Parathyroid adenoma (tissue), 2 donors: ENCODE measurements around the gene FAM120B.

ENCODE experiments used
- H2AFZ ChIP-seq: fragments of 300-600 bp; sonication (generic); one replicate; pipeline ENCODE4 v1.7.0; 2017; ENCODE audit warnings: antibody characterized with exemption, mild to moderate bottlenecking
- H3K27ac ChIP-seq: fragments of 300-600 bp; sonication (generic); one replicate; pipeline ENCODE4 v1.7.0; 2017
- H3K27me3 ChIP-seq: fragments of 300-600 bp; sonication (generic); one replicate; pipeline ENCODE4 v1.7.0; 2017; ENCODE audit warnings: low read length; ENCODE audit not compliant: control insufficient read depth, insufficient read depth
- H3K36me3 ChIP-seq: fragments of 300-600 bp; sonication (generic); one replicate; pipeline ENCODE4 v1.7.0; 2017; ENCODE audit warnings: low read length; ENCODE audit not compliant: control insufficient read depth, insufficient read depth
- H3K4me1 ChIP-seq: fragments of 300-600 bp; sonication (generic); one replicate; pipeline ENCODE4 v1.7.0; 2017; ENCODE audit warnings: control low read depth
- H3K4me2 ChIP-seq: fragments of 300-600 bp; sonication (generic); one replicate; pipeline ENCODE4 v1.7.0; 2017; ENCODE audit warnings: low read length
- H3K4me3 ChIP-seq: fragments of 300-600 bp; sonication (generic); one replicate; pipeline ENCODE4 v1.7.0; 2017; ENCODE audit warnings: low read depth, low read length
- H3K79me2 ChIP-seq: fragments of 300-600 bp; sonication (generic); one replicate; pipeline ENCODE4 v1.7.0; 2017; ENCODE audit warnings: control low read depth
- H3K9ac ChIP-seq: fragments of 300-600 bp; sonication (generic); one replicate; pipeline ENCODE4 v1.7.0; 2017; ENCODE audit warnings: mild to moderate bottlenecking
- H3K9me3 ChIP-seq: fragments of 300-600 bp; sonication (generic); one replicate; pipeline ENCODE4 v1.7.0; 2017; ENCODE audit warnings: low read length; ENCODE audit not compliant: control insufficient read depth
- TF ChIP-seq, protein P1 (sequence below): fragments of 300-600 bp; sonication (generic); IDR thresholded peaks from one replicate; pipeline ENCODE4 v1.7.0; 2017; ENCODE audit warnings: antibody characterized with exemption, mild to moderate bottlenecking
- donor health status: primary hyperparathyroidism.

Gene FAM120B, protein sequence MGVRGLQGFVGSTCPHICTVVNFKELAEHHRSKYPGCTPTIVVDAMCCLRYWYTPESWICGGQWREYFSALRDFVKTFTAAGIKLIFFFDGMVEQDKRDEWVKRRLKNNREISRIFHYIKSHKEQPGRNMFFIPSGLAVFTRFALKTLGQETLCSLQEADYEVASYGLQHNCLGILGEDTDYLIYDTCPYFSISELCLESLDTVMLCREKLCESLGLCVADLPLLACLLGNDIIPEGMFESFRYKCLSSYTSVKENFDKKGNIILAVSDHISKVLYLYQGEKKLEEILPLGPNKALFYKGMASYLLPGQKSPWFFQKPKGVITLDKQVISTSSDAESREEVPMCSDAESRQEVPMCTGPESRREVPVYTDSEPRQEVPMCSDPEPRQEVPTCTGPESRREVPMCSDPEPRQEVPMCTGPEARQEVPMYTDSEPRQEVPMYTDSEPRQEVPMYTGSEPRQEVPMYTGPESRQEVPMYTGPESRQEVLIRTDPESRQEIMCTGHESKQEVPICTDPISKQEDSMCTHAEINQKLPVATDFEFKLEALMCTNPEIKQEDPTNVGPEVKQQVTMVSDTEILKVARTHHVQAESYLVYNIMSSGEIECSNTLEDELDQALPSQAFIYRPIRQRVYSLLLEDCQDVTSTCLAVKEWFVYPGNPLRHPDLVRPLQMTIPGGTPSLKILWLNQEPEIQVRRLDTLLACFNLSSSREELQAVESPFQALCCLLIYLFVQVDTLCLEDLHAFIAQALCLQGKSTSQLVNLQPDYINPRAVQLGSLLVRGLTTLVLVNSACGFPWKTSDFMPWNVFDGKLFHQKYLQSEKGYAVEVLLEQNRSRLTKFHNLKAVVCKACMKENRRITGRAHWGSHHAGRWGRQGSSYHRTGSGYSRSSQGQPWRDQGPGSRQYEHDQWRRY

DNA sequence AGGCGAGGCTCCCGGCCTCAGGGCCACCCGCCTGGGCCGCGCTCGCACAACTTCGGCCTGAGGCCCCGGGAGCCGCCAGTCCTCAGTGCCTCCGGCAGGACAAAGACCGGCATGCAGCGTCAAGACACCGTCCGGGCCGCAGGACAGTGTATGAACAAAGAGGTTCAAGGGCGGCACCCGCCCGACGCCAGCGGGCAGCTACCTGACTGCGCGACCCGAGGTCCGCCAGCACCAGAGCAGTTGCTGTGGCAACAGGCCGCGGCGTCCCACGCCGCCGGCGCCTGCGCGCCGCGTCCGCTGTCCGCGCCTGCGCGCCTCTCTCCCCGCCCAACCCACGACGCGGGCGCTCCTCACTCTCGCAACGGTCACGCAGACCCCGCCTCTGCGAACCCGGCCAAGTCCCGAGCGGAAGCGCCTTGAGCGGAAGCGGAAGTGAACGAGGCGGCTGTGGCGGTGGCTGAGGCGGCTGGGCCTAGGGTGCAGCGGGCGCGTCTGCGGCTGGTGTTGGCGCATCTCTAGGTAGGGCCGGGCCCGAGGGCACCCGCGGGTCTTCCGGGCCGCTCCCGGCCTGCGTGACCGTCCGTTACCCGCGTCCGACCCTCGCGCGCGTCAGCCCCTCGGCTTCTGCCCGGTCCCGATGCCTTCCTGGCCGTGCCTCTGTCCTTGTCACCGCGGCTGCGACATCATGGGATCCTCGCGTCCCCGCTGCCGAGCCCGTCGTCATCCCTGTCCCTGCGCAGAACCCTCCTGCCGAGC, at the start of gene FAM120B:
Gene FAM120B (plus strand): TSS at position 435 of the 756 bp plus-strand sequence. CDS start 10,633 bp downstream, outside the sequence.
- H3K27me3 ChIP-seq, result no peaks in the 10 kb centered on the region
- no peaks in the 10 kb centered on the region for H3K36me3 ChIP-seq
- peak within 1 kb of the TSS; percentile 93 for H3K9ac ChIP-seq
- peak within 1 kb of the TSS; percentile 91 for H3K4me3 ChIP-seq
- H3K4me1 ChIP-seq, result peaks cover 7% of the 10 kb centered on the region
- peak within 1 kb of the TSS; percentile 75 for H3K27ac ChIP-seq
- H3K9me3 ChIP-seq, result no peaks in the 10 kb centered on the region
- H3K4me2 ChIP-seq, result peak within 1 kb of the TSS; percentile 71
- peaks cover 47% of the 10 kb centered on the region for H3K79me2 ChIP-seq
- TF ChIP-seq, protein P1, sequence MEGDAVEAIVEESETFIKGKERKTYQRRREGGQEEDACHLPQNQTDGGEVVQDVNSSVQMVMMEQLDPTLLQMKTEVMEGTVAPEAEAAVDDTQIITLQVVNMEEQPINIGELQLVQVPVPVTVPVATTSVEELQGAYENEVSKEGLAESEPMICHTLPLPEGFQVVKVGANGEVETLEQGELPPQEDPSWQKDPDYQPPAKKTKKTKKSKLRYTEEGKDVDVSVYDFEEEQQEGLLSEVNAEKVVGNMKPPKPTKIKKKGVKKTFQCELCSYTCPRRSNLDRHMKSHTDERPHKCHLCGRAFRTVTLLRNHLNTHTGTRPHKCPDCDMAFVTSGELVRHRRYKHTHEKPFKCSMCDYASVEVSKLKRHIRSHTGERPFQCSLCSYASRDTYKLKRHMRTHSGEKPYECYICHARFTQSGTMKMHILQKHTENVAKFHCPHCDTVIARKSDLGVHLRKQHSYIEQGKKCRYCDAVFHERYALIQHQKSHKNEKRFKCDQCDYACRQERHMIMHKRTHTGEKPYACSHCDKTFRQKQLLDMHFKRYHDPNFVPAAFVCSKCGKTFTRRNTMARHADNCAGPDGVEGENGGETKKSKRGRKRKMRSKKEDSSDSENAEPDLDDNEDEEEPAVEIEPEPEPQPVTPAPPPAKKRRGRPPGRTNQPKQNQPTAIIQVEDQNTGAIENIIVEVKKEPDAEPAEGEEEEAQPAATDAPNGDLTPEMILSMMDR, result no peak
- H2AFZ ChIP-seq, result peak within 1 kb of the TSS; percentile 89

DNA sequence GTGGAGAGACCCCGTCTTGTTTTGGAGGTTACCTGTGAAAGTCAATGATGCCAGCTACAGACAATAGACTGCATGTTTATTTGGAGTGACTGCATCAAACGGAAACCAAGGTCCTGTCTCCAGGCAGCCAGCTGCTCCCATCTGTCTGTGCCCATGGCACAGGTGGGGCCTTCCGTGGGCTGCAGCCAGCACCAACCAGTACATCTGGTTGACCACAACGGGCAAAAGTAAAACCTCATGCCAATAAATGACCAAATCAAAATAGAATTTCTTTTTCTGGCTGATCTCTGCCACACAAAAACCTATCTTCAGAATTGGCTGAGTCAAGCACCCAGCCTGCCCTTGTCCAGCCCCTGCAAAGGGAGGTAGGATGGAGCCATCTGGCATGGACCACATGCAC, 49.2 kb upstream of the FAM120B start:
- Histone ChIP-seq H3K4me3 (no peak overlapping the region), H3K4me2 (no peak overlapping the region), H3K27ac (no peak overlapping the region), H3K9ac (no peak overlapping the region), H3K79me2 (no peaks in the 10 kb centered on the region), H2AFZ (no peak overlapping the region), H3K9me3 (no peaks in the 10 kb centered on the region), H3K4me1 (no peaks in the 10 kb centered on the region), H3K27me3 (no peaks in the 10 kb centered on the region), H3K36me3 (no peaks in the 10 kb centered on the region)
- TF ChIP-seq, protein P1, result no peak

DNA sequence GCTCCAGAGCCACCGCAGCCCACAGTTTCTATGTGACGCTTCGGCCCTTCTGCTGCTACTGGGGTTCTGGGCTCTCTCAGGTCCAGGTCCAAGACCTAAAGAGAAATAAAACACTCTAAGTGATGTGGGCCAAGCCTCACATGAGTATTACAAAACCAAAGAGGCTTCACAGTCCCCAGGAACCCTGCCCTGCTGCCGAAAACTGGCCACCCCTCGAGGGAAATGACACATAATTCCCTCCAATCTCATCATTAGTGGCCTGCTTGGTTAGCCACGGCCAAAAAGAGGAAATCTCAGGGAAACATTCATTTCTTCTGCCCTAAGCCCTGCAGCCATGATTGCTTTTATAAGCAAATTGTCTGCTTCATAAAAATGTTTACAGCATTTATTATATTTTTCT, 48.2 kb upstream of the FAM120B start:
- H3K9ac ChIP-seq, result no peak overlapping the region
- H3K4me2 ChIP-seq, result no peak overlapping the region
- no peak overlapping the region for H2AFZ ChIP-seq
- TF ChIP-seq, protein P1, result no peak
- H3K4me1 ChIP-seq, result no peaks in the 10 kb centered on the region
- H3K4me3 ChIP-seq, result no peak overlapping the region
- no peak overlapping the region for H3K27ac ChIP-seq
- H3K79me2 ChIP-seq, result no peaks in the 10 kb centered on the region
- H3K27me3 ChIP-seq, result no peaks in the 10 kb centered on the region
- H3K9me3 ChIP-seq, result no peaks in the 10 kb centered on the region
- H3K36me3 ChIP-seq, result no peaks in the 10 kb centered on the region

DNA sequence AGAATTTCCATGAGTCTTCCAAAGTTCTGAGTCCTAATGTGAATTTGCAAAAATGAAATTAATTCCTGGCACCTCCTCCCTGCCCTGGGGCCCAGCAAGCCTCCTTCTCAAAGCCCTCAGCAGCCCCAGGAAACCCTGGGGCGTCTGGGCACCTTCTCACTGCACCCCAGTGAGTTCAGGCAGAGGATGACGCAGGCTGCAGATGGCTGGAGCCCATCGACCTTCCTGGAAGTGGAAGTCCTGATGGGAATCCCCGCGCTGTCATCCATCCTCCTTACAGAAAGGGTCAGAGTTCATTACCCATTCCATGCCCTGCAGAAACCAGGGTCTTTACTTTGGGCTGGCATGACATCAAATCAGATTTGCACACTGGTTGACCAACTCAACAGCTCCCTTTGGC, 47.3 kb upstream of the FAM120B start:
- H3K36me3 ChIP-seq, result no peaks in the 10 kb centered on the region
- TF ChIP-seq, protein P1, result no peak
- H3K4me3 ChIP-seq, result no peak overlapping the region
- no peak overlapping the region for H3K4me2 ChIP-seq
- H3K79me2 ChIP-seq, result no peaks in the 10 kb centered on the region
- no peak overlapping the region for H3K9ac ChIP-seq
- no peak overlapping the region for H3K27ac ChIP-seq
- no peak overlapping the region for H2AFZ ChIP-seq
- no peaks in the 10 kb centered on the region for H3K9me3 ChIP-seq
- H3K27me3 ChIP-seq, result no peaks in the 10 kb centered on the region
- H3K4me1 ChIP-seq, result no peaks in the 10 kb centered on the region
